SH-SY5Y (cell line): Measurements from ENCODE around the gene TRPC3.

Experiments
- GATA2 ChIP-seq: IDR thresholded peaks from 2 replicates; pipeline ENCODE4 v1.6.1; 2011; ENCODE audit warnings: mild to moderate bottlenecking, low read depth, low read length
- GATA3 ChIP-seq: IDR thresholded peaks from 2 replicates; pipeline ENCODE4 v1.6.1; 2011; ENCODE audit warnings: low read depth, mild to moderate bottlenecking, low read length, moderate library complexity

- no peak for TF ChIP-seq GATA3
- TF ChIP-seq GATA2, result no peak
These were observed 91.7 kb downstream of the TRPC3 start for GRCh38 chr4:121860121-121860520.
